ENCODE data around the gene CELF4.

CELF4 gene

DNA sequence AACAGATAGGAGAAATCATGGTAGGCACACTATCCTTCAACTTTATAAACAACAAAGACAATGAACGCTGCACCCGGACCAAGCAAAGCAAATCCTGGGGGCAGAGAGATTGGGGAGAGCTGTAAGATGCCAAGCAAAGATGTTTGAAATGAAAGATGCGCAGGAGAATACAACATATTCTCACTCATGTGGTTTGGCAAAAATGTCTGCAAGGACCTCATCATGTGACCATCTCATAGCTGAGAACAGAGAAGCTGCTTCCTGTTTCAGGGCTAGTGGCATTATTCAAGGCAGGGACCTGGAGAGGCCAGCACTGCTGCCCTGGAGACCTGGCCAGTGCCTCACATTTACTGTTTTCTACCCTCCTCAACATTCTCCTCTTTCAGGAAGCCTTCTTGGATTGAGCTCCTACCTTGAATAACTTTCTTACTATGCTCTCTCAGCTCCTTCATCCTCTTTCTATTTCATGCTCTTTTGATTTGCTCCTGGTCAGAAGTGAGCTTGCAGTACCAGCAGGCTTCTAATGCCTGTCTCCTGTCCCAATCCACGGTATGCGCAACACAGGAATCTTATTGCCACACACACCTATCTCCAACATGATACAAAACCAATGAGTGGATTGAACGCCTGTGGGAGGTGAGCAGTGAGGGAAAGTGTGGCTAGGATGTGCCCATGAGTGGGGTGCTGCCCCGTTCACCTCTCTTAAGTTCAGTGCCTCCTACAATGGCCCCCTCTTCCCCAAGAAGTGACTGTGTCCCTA lies 133.0 kb downstream of the CELF4 start:
- Histone ChIP-seq H3K36me3 (no peaks in the 10 kb centered on the region), H3K4me3 (ENCODE audit: low read depth, low read length) (no peak overlapping the region), H3K27me3 (no peaks in the 10 kb centered on the region), H3K9me3 (no peaks in the 10 kb centered on the region), H3K4me1 (no peaks in the 10 kb centered on the region)
- no peak for DNase-seq
- TF ChIP-seq, protein P1, sequence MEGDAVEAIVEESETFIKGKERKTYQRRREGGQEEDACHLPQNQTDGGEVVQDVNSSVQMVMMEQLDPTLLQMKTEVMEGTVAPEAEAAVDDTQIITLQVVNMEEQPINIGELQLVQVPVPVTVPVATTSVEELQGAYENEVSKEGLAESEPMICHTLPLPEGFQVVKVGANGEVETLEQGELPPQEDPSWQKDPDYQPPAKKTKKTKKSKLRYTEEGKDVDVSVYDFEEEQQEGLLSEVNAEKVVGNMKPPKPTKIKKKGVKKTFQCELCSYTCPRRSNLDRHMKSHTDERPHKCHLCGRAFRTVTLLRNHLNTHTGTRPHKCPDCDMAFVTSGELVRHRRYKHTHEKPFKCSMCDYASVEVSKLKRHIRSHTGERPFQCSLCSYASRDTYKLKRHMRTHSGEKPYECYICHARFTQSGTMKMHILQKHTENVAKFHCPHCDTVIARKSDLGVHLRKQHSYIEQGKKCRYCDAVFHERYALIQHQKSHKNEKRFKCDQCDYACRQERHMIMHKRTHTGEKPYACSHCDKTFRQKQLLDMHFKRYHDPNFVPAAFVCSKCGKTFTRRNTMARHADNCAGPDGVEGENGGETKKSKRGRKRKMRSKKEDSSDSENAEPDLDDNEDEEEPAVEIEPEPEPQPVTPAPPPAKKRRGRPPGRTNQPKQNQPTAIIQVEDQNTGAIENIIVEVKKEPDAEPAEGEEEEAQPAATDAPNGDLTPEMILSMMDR (IDR thresholded peaks at IDR 0.05; ENCODE audit: low read depth, low read length): no peak

DNA sequence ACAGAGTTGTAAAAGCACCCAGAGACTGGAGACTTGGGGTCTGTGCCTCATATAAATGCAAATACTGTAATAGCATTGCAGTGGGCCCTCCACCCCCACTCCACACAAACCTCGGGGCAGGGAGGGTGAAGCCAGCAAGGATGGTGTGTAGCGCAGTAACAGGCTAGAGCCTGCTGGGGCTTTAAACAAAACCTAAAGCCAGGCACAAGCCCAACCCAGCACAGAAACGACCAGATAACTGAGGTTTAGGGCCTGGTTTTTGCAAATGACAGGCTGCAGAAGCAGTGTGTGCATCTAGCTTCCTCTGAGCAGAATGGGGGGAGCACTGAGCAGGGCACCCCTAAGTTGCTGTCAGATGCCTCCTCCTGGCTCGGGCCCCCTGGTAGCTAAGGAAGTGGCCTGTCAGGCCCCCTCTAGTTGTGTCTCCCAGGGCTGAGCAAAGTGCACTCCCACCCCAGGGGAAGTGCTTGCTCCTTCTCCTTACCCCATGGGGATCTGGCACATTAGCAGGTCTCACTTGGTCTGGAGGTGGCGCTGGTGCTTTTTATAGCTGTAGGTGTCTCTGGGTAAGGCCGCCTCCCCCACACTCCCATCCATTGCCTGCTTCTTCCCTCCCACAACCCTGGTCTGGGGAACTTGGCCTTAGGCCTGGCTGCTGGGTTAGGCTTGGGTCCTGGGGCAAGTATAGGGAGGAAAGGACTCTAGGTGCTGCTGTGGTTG lies 135.1 kb downstream of the CELF4 start:
- H3K4me1 ChIP-seq: no peaks in the 10 kb centered on the region
- H3K36me3 ChIP-seq: no peaks in the 10 kb centered on the region
- DNase-seq: peak; percentile 49
- no peaks in the 10 kb centered on the region for H3K27me3 ChIP-seq
- TF ChIP-seq, protein P1 (IDR thresholded peaks at IDR 0.05; ENCODE audit: low read depth, low read length): peak; percentile 19; the same call in 1 of the 2 replicates
- H3K9me3 ChIP-seq: no peaks in the 10 kb centered on the region
- H3K4me3 ChIP-seq (ENCODE audit: low read depth, low read length): no peak overlapping the region

DNA sequence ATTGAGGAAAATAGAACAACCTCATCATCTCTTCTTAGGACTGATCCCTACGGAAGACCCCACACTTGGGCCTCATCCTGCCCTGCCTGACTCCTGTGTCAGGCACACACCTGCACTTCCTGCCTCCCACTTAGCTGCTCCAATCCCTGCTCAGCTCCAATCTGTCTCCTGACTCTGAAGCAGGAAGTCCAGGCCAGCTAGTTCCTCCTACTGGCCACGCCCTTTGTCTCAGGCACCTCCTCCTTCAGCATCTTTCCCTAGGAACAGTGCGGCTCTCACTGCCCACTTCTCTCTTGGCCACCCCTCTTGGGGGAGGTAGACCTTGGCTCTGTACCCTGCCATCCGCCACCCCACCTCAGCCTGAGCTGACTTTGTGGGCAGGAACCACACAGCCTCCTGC lies 135.8 kb downstream of the CELF4 start:
- no peaks in the 10 kb centered on the region for H3K9me3 ChIP-seq
- TF ChIP-seq, protein P1 (IDR thresholded peaks at IDR 0.05; ENCODE audit: low read depth, low read length): no peak
- no peaks in the 10 kb centered on the region for H3K4me1 ChIP-seq
- H3K36me3 ChIP-seq: no peaks in the 10 kb centered on the region
- H3K4me3 ChIP-seq (ENCODE audit: low read depth, low read length): no peak overlapping the region
- H3K27me3 ChIP-seq: no peaks in the 10 kb centered on the region
- no peak for DNase-seq

DNA sequence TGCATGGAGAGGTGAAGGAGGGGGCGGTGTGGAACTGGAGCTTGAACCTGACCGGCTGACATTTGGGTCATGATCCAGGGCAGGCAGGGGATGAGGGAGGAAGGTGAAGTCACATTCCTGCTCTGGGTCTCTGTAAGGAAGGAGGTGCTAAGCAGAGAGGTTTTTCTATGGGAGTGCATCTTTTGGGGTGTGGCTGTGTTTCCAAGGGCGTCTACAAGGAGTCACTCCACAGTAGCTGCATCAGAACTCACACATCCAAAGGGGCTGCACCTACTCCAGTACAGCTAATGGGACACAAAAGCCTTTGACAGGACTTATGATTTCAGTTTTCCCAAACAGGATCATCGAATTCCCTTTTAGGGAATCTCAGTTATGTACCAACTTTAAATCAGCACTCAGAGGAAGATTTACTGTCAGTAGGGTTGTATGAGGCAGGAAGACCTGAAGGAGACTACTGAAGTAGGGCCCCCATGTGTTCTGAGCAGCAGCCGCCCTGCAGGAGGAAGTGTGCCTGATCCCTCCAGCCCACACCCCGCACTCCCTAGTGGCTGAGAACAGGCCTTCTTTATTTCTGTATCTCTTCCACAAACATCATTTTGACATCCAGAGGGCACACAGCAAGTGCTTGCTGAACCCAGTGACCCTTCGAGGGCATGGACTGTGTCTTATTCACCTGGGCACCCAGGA lies 137.2 kb downstream of the CELF4 start:
- Histone ChIP-seq H3K4me1 (no peaks in the 10 kb centered on the region), H3K36me3 (no peaks in the 10 kb centered on the region), H3K4me3 (ENCODE audit: low read depth, low read length) (no peak overlapping the region), H3K9me3 (no peaks in the 10 kb centered on the region), H3K27me3 (no peaks in the 10 kb centered on the region)
- no peak for DNase-seq
- TF ChIP-seq, protein P1 (IDR thresholded peaks at IDR 0.05; ENCODE audit: low read depth, low read length): no peak

DNA sequence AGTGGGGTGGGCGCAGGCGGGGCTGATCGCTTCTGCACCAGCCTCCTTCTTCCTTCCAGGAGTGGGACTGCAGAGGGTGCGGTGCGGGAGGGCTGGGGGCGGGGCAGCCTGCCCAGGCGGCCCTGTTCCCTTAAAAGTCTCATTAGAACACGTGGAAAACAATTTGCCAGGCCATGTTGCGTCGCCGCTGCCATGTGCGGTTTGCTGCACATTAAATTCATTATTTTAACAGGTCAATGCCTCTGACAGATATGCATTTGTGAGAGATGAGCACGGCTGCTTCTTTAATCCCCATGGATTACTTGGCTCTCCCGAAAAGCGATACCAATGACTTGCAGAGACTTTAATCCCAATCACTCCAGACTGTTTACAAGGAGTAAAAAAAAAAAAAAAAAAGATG lies 139.0 kb downstream of the CELF4 start:
- Histone ChIP-seq H3K36me3 (no peaks in the 10 kb centered on the region), H3K4me1 (no peaks in the 10 kb centered on the region), H3K9me3 (no peaks in the 10 kb centered on the region), H3K27me3 (no peaks in the 10 kb centered on the region), H3K4me3 (ENCODE audit: low read depth, low read length) (no peak overlapping the region)
- TF ChIP-seq, protein P1 (IDR thresholded peaks at IDR 0.05; ENCODE audit: low read depth, low read length): no peak
- no peak for DNase-seq
